GM19372 (cell line): ENCODE data around the gene TFDP1.

ENCODE experiments used
- ATAC-seq: cut with Tn5 transposase; IDR thresholded peaks from one replicate; pipeline ENCODE4 v1.9.1; 2021; ENCODE audit warnings: mild to moderate bottlenecking, low read depth, moderate library complexity; ENCODE audit not compliant: unreplicated experiment

The TFDP1 gene

GRCh38 chr13:113628291-113629270 lies 44.0 kb downstream of the TFDP1 start:
- no peak for ATAC-seq

- no peak for ATAC-seq
Observed at GRCh38 chr13:113629866-113630265, 45.3 kb downstream of the TFDP1 start.

- ATAC-seq, result no peak
Observed at GRCh38 chr13:113630296-113630695, 45.7 kb downstream of the TFDP1 start.

- no peak for ATAC-seq
Observed at GRCh38 chr13:113630804-113631203, 46.3 kb downstream of the TFDP1 start.

GRCh38 chr13:113631341-113632095 lies 47.0 kb downstream of the TFDP1 start:
- no peak for ATAC-seq

- ATAC-seq, result no peak
Observed at GRCh38 chr13:113632706-113633484, 48.3 kb downstream of the TFDP1 start.

- ATAC-seq, result no peak
Observed at GRCh38 chr13:113633485-113633873, 48.9 kb downstream of the TFDP1 start.

GRCh38 chr13:113634279-113635047 lies 49.9 kb downstream of the TFDP1 start:
- no peak for ATAC-seq

GRCh38 chr13:113635048-113635420 lies 50.5 kb downstream of the TFDP1 start:
- ATAC-seq, result no peak

- ATAC-seq, result no peak
Observed at GRCh38 chr13:113635709-113636108, 51.2 kb downstream of the TFDP1 start.

GRCh38 chr13:113636266-113636963 lies 51.9 kb downstream of the TFDP1 start:
- no peak for ATAC-seq

- ATAC-seq, result no peak
Observed at GRCh38 chr13:113637262-113638160, 53.0 kb downstream of the TFDP1 start.

- ATAC-seq, result no peak
Observed at GRCh38 chr13:113638173-113638746, 53.7 kb downstream of the TFDP1 start.

GRCh38 chr13:113638806-113639205 lies 54.3 kb downstream of the TFDP1 start:
- ATAC-seq, result no peak

GRCh38 chr13:113639616-113640262 lies 55.2 kb downstream of the TFDP1 start:
- no peak for ATAC-seq

GRCh38 chr13:113641426-113641825 lies 56.9 kb downstream of the TFDP1 start:
- ATAC-seq, result no peak

- ATAC-seq, result no peak
Observed at GRCh38 chr13:113642563-113642962, 58.0 kb downstream of the TFDP1 start.

GRCh38 chr13:113643593-113643992 lies 59.0 kb downstream of the TFDP1 start:
- no peak for ATAC-seq
